GM12878 (cell line): Measurements from ENCODE around the gene ANKS4B. TPM values are rescaled to one million over a fixed set of nuclear protein-coding genes. Genes with fewer than 3 reads are reported as not detected.

Experiments used
- ATAC-seq: fragments of 200-7000 bp; cut with Tn5 transposase; 3 replicates; pipeline ENCODE4 v1.9.1; 2020; ENCODE audit warnings: mild to moderate bottlenecking, moderate library complexity
- BruUV-seq: library from RNA; stranded (reverse); fragments of 400-500 nt; replicated peaks from 2 replicates; lab custom pipeline; 2021; lab: Mats Ljungman, UMichigan
- CTCF ChIA-PET: fragments of 300-600 bp; sonication (Branson Sonifier 250); formaldehyde crosslinking; extraction: SDS; loops from one replicate; lab custom pipeline; 2021; ENCODE audit warnings: inconsistent platforms; lab: Yijun Ruan, JAX
- POLR2A ChIA-PET: fragments of 350-600 bp; formaldehyde crosslinking; extraction: SDS; loops from one replicate; lab custom pipeline; 2021; ENCODE audit warnings: inconsistent platforms; lab: Charles Lee
- RAD21 ChIA-PET: fragments of 300-600 bp; sonication (Branson Sonifier 250); formaldehyde crosslinking; loops from one replicate; lab custom pipeline; 2023; ENCODE audit warnings: antibody characterized with exemption; ENCODE audit not compliant: unreplicated experiment; lab: Charles Lee
- SMC1A ChIA-PET: fragments of 300-600 bp; sonication (Branson Sonifier 250); formaldehyde crosslinking; loops from one replicate; lab custom pipeline; 2023; ENCODE audit not compliant: unreplicated experiment, uncharacterized antibody; lab: Charles Lee
- DNase-seq: peaks from one replicate; pipeline ENCODE4 v3.0.0-alpha.2; 2011; ENCODE audit warnings: low read depth, low spot score
- FAIRE-seq: peaks from 3 replicates; lab custom pipeline; 2011; peaks lifted over from hg19 to GRCh38; lab: Jason Lieb, UNC
- H2AFZ ChIP-seq: 2 replicates; pipeline ENCODE4 v1.6.0; 2011; ENCODE audit warnings: low read depth, low read length, control low read depth; ENCODE audit not compliant: control insufficient read depth
- H3K27ac ChIP-seq: 2 replicates; pipeline ENCODE4 v1.5.1; 2011; ENCODE audit warnings: control low read depth; ENCODE audit not compliant: control insufficient read depth, insufficient read depth
- H3K27me3 ChIP-seq, 2 experiments: replicated peaks in 1 of 2; 2 replicates each; pipeline versions ENCODE4 v1.6.0 to v1.6.1; 2011; ENCODE audit warnings: low read length in 1 of 2; ENCODE audit not compliant: control insufficient read depth in 2 of 2, insufficient read depth in 2 of 2
- H3K36me3 ChIP-seq, 2 experiments: 2 replicates each; pipeline ENCODE4 v1.5.1; 2011; ENCODE audit warnings: low read length in 1 of 2; ENCODE audit not compliant: control insufficient read depth in 2 of 2, insufficient read depth in 2 of 2
- H3K4me1 ChIP-seq: 2 replicates; pipeline ENCODE4 v1.6.1; 2011; ENCODE audit warnings: mild to moderate bottlenecking, low read length, moderate library complexity, mixed read lengths; ENCODE audit not compliant: control insufficient read depth, insufficient read depth
- H3K4me2 ChIP-seq: 2 replicates; pipeline ENCODE4 v1.6.0; 2011; ENCODE audit warnings: control low read depth; ENCODE audit not compliant: control insufficient read depth, insufficient read depth
- H3K4me3 ChIP-seq: fragments of 200-600 bp; sonication (generic); 2 replicates; pipeline ENCODE4 v1.5.1; 2016
- H3K79me2 ChIP-seq: 2 replicates; pipeline ENCODE4 v1.6.0; 2011; ENCODE audit warnings: low read length; ENCODE audit not compliant: control insufficient read depth, insufficient read depth
- H3K9ac ChIP-seq: 2 replicates; pipeline ENCODE4 v1.8.0; 2011; ENCODE audit warnings: low read length, control low read depth, mixed read lengths; ENCODE audit not compliant: control insufficient read depth, insufficient read depth
- H3K9me3 ChIP-seq: replicated peaks from 3 replicates; pipeline ENCODE4 v1.5.1; 2011; ENCODE audit warnings: mild to moderate bottlenecking, low read length; ENCODE audit not compliant: control insufficient read depth, insufficient read depth
- H4K20me1 ChIP-seq: 2 replicates; pipeline ENCODE4 v1.6.0; 2011; ENCODE audit not compliant: control insufficient read depth, insufficient read depth
- BCL11A ChIP-seq: IDR thresholded peaks from 2 replicates; pipeline ENCODE4 v1.6.1; 2011; ENCODE audit warnings: low read depth, low read length
- IKZF2 ChIP-seq, 2 experiments: fragments of 450-650 bp; IDR thresholded peaks; 2 replicates each; pipeline ENCODE4 v1.6.1; 2017; ENCODE audit warnings: mild to moderate bottlenecking in 2 of 2, moderate library complexity in 2 of 2
- MEF2B ChIP-seq: fragments of 450-650 bp; IDR thresholded peaks from 2 replicates; pipeline ENCODE4 v1.6.1; 2018; ENCODE audit warnings: mild to moderate bottlenecking, moderate library complexity; ENCODE audit not compliant: partially characterized antibody, poor library complexity, severe bottlenecking
- MTA2 ChIP-seq: fragments of 450-650 bp; IDR thresholded peaks from 2 replicates; pipeline ENCODE4 v1.6.1; 2016; ENCODE audit warnings: low read depth, mild to moderate bottlenecking, moderate library complexity
- PKNOX1 ChIP-seq: fragments of 450-650 bp; IDR thresholded peaks from 2 replicates; pipeline ENCODE4 v1.6.1; 2016; ENCODE audit warnings: mild to moderate bottlenecking
- POLR2AphosphoS5 ChIP-seq: IDR thresholded peaks from 2 replicates; pipeline ENCODE4 v1.6.1; 2011; ENCODE audit warnings: mild to moderate bottlenecking, low read length, inconsistent platforms
- RUNX3 ChIP-seq: IDR thresholded peaks from 2 replicates; pipeline ENCODE4 v1.6.1; 2012; ENCODE audit warnings: low read length, inconsistent platforms
- SP1 ChIP-seq: IDR thresholded peaks from one replicate; pipeline ENCODE4 v1.6.1; 2011; ENCODE audit warnings: low read depth, low read length
- SPI1 ChIP-seq: IDR thresholded peaks from 2 replicates; pipeline ENCODE4 v1.6.1; 2011; ENCODE audit warnings: low read depth, mild to moderate bottlenecking, low read length, moderate library complexity, borderline replicate concordance; ENCODE audit not compliant: insufficient read depth
- SREBF2 ChIP-seq: IDR thresholded peaks from 2 replicates; pipeline ENCODE4 v1.6.1; 2012; ENCODE audit warnings: mild to moderate bottlenecking, low read length
- TCF12 ChIP-seq: IDR thresholded peaks from 2 replicates; pipeline ENCODE4 v1.6.1; 2011; ENCODE audit warnings: low read depth, mild to moderate bottlenecking, low read length
- ZZZ3 ChIP-seq: IDR thresholded peaks from 2 replicates; pipeline ENCODE4 v1.6.1; 2011; ENCODE audit warnings: low read depth; ENCODE audit not compliant: control insufficient read depth, insufficient read length
- WGBS: methylation state at CpG from one replicate; pipeline ENCODE4 v1.1.6; 2016; ENCODE audit warnings: low lambda C conversion rate; ENCODE audit not compliant: insufficient replicate concordance, insufficient coverage; ENCODE audit errors: missing lambda C conversion rate; 5-methylcytosine and 5-hydroxymethylcytosine counted together
- in situ Hi-C: fragments of 300-500 bp; cut with MboI; formaldehyde crosslinking; loops from 9 replicates; pipeline ENCODE4 v1.14.3; 2018; ENCODE audit warnings: mixed read lengths
- intact Hi-C: fragments of 100-400 bp; cut with micrococcal nuclease; formaldehyde crosslinking; loops from one replicate; pipeline ENCODE4 v1.14.2; 2022; ENCODE audit not compliant: unreplicated experiment
- polyA plus RNA-seq, 11 experiments: library from polyadenylated mRNA; depleted of rRNA in 4 of 11; unstranded in 6 of 11; stranded (reverse) in 5 of 11; fragments of >200 nt; fragmentation: Nextera tagmentation in 4 of 11; fragmentation: Illumina TruSeq in 1 of 11; extraction: Ambion mirVana in 4 of 11; extraction: Trizol in 1 of 11; gene quantifications; 1 replicate in 1 of 11; 2 replicates in 10 of 11; pipeline versions ENCODE4 v1.2.1 to v1.2.3, GENCODE V29; 2011 to 2016; ENCODE audit warnings: inconsistent platforms in 2 of 11, missing spikeins in 2 of 11, low read depth in 1 of 11
- total RNA-seq, 4 experiments: library from RNA; depleted of rRNA in 3 of 4; stranded (reverse); fragments of >200 nt in 3 of 4; fragmentation: Illumina TruSeq in 1 of 4; extraction: Trizol in 1 of 4; gene quantifications; 2 replicates each; pipeline versions ENCODE4 v1.2.1 to v1.2.3, GENCODE V29; 2013 to 2021
- TF ChIP-seq, protein P1 (sequence below): IDR thresholded peaks from 2 replicates; pipeline ENCODE4 v1.6.1; 2012; ENCODE audit warnings: low read length, inconsistent platforms

The ANKS4B gene
- total and polyA plus RNA-seq, 10 of the 15 experiments (the other 5 are each of a cell fraction or from before 2014, with no cell fraction given), result 0.01 to 0.11 (median 0.05) TPM; not detected in 6

GRCh38 chr16:21276090-21276489 is 42.6 kb downstream of the ANKS4B start:
- in situ Hi-C loops, result loop anchor here (5.0 kb wide), 1 partner anchor 89 kb away; no protein-coding TSS in a partner anchor

More at GRCh38 chr16:21276090-21276489, 42.6 kb downstream of the ANKS4B start:
- TF ChIP-seq, protein P1, sequence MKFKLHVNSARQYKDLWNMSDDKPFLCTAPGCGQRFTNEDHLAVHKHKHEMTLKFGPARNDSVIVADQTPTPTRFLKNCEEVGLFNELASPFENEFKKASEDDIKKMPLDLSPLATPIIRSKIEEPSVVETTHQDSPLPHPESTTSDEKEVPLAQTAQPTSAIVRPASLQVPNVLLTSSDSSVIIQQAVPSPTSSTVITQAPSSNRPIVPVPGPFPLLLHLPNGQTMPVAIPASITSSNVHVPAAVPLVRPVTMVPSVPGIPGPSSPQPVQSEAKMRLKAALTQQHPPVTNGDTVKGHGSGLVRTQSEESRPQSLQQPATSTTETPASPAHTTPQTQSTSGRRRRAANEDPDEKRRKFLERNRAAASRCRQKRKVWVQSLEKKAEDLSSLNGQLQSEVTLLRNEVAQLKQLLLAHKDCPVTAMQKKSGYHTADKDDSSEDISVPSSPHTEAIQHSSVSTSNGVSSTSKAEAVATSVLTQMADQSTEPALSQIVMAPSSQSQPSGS, result no peak
- TF ChIP-seq SREBF2 (no peak), POLR2AphosphoS5 (no peak), IKZF2 (IDR thresholded peaks at IDR 0.05) (peak in 1 of 2 experiments; percentile 27; a peak in 1 of 4 replicates), ZZZ3 (no peak), SPI1 (peak; percentile 86), SP1 (no peak), PKNOX1 (0 out of 2 replicates have a peak, but pooled peaks have one; percentile 22), MTA2 (peak; percentile 15; the same call in 1 of the 2 replicates), RUNX3 (0 out of 2 replicates have a peak, but pooled peaks have one; percentile 10), BCL11A (no peak), TCF12 (peak; percentile 42; the same call in 1 of the 2 replicates), MEF2B (peak; percentile 46)
- H3K36me3 ChIP-seq, result no peaks in the 10 kb centered on the region
- FAIRE-seq (peak; percentile 52), DNase-seq (no peak), ATAC-seq (peak; percentile 51)
- peak overlapping the region; percentile 17 for H3K4me2 ChIP-seq
- no peaks in the 10 kb centered on the region for H4K20me1 ChIP-seq
- no peak overlapping the region for H3K9ac ChIP-seq
- ChIA-PET POLR2A (interaction anchor here (1.1 to 1.2 kb wide), 2 partner anchors 10 to 15 kb away, joined by 3 read pairs; no protein-coding TSS in a partner anchor), CTCF (interaction anchor here (0.7 to 6.5 kb wide), 11 partner anchors 11 to 290 kb away, joined by 3 to 58 read pairs (median 9); partner anchors contain the start of gene LDAF1), RAD21 (interaction anchor here (0.8 to 3.8 kb wide), 5 partner anchors 12 to 116 kb away, joined by 3 to 22 read pairs (median 3); no protein-coding TSS in a partner anchor), SMC1A (interaction anchor here (0.7 to 9.7 kb wide), 8 partner anchors 11 to 806 kb away, joined by 3 to 87 read pairs (median 16); no protein-coding TSS in a partner anchor)
- H3K27me3 ChIP-seq, result no peaks in the 10 kb centered on the region; a peak in 1 of 4 replicates
- intact Hi-C loops, result loop anchor here (2.0 kb wide), 1 partner anchor 25 kb away; no protein-coding TSS in a partner anchor
- H2AFZ ChIP-seq, result no peak overlapping the region
- WGBS, result 25% methylated on average over 9 of the region's 9 CpGs
- no TSS peak for BruUV-seq
- no peaks in the 10 kb centered on the region for H3K9me3 ChIP-seq
- H3K27ac ChIP-seq, result no peak overlapping the region
- no peak overlapping the region for H3K4me3 ChIP-seq
- H3K4me1 ChIP-seq, result peaks cover 33% of the 10 kb centered on the region
- no peaks in the 10 kb centered on the region for H3K79me2 ChIP-seq
